GM10266 (cell line): Measurements from ENCODE around the gene CCDC69.
A peak's percentile ranks its signal among the peaks of the same experiment; 100 is the strongest.

Experiments used
- DNase-seq: peaks from one replicate; pipeline ENCODE4 v3.0.0; 2012; ENCODE audit errors: extremely low spot score
- TF ChIP-seq, protein P1 (sequence below): IDR thresholded peaks from 2 replicates; pipeline ENCODE4 v1.5.1; 2012; ENCODE audit warnings: mild to moderate bottlenecking, low read depth; ENCODE audit not compliant: control insufficient read depth, insufficient read depth; ENCODE audit errors: missing control alignments

CCDC69 gene

DNA sequence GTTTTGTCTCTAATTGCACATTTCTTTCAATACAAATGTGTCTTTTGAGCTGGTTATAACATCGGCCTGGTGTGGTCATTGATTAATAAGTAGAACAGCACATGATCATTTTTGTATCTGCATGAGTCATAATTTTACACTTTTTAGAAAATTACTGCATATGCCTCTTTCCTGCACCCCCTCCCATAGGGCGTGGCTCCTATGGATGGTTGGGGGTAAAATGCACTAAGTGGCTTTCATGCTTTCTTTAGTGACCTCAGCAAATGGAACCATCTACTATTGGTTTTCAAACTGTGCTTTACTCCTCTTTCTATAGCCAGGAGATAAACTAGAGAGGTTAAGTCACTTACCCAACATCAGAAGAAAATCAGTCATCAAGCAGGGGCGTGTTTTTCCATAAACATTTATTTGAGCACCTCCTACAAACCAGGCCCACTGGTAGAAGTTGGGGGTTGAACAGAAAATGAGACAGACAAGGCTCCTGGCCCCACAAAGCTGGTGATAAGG is 70.1 kb downstream of the CCDC69 start:
- TF ChIP-seq, protein P1, sequence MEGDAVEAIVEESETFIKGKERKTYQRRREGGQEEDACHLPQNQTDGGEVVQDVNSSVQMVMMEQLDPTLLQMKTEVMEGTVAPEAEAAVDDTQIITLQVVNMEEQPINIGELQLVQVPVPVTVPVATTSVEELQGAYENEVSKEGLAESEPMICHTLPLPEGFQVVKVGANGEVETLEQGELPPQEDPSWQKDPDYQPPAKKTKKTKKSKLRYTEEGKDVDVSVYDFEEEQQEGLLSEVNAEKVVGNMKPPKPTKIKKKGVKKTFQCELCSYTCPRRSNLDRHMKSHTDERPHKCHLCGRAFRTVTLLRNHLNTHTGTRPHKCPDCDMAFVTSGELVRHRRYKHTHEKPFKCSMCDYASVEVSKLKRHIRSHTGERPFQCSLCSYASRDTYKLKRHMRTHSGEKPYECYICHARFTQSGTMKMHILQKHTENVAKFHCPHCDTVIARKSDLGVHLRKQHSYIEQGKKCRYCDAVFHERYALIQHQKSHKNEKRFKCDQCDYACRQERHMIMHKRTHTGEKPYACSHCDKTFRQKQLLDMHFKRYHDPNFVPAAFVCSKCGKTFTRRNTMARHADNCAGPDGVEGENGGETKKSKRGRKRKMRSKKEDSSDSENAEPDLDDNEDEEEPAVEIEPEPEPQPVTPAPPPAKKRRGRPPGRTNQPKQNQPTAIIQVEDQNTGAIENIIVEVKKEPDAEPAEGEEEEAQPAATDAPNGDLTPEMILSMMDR, result no peak
- peak; percentile 53 for DNase-seq

DNA sequence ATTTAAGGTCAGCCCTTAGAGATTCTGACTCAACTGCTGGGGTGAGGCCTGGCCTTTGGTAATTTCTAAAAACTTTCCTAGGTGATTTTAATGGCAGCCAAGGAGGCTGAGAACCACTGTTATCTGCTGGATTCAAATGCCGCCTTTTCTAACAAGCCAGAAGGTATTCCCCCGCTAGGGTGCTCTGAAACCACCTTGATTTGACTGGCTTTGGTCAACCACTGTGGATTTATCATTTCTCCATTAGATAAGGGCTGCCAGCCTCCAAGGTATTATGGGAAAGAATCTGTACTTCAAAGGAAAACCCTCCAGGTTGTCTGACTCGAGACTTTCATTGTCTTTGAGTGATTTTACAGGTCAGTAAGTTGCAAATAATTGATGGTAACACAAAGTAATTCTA is 70.6 kb downstream of the CCDC69 start:
- TF ChIP-seq, protein P1, result no peak
- DNase-seq, result no peak

DNA sequence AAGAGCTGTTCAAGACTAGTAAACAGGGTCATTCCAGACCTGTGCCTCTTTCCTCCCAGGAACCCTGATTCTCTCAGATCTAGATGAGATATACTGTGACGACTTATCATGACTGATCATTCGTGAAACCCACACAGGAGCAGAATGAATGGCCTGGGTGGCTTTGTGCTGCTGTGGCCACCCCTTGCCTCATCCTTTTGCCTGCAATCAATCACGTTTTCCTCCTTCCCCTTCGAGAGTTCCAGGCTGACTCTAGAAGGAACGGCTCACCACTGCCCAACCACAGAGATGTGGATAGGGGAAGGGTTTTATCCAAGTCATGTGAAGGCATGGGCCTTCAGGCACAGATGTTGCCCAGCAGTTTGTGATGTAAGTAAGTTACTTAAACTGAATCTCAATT is 72.1 kb downstream of the CCDC69 start:
- TF ChIP-seq, protein P1, result no peak
- DNase-seq, result peak; percentile 60

DNA sequence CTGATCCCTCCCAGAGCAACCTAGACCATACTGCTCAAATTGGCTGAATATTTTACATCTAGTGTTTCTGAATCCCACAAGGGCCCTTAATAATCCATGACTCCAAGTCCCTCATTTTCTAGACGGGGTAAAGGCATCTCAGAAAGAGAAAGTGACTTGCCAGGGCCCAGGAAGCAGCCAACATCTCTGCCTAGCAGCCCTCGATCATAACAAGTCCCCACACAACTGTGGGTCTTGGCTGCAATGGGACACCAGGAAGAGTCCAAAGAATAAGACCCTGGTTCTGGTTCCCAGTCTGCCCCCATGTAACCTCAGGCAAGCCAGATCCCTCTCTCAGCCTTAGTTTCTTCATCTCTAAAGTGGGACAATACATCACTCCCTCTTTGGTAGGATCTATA is 72.6 kb downstream of the CCDC69 start:
- TF ChIP-seq, protein P1, result no peak
- DNase-seq, result no peak

DNA sequence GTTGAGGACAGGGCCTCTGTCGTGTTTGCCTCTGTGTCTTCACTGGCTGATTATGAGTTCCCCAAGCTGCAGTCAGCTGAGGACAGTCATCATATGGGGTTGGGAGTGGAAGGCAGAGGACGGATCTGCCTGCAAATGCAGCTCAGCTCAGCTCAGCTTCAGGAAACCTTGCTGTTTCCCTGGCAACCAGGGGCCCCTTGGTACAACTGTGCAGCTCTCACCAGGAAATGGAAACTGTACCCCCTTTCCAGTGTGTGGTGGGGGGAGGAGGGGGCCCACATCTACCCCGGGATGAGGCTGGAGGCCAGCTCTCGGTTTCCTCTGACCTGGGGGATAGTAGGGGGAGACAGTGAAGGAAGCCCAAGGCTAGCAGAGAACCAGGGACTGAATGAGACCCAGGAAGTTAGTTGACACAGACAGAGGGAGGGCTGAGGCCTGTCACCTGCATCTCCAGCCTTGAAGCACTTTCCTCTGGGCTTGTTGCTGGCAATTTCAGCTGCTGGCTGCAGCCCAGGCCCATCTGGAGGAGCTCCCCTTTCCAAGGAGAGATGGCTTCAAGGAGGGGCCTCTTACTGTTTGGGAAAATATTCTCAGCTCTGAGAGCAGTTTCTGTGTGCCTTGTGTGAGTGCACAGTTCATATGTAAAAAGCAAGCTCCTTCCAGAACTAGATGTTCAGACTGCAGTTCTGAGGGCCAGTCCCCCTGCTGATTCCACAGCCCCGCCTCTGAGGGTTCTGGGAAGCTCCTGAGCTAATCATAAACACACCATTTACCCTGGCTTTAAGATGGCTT is 73.2 kb downstream of the CCDC69 start:
- peak; percentile 45 for DNase-seq
- TF ChIP-seq, protein P1, result no peak

DNA sequence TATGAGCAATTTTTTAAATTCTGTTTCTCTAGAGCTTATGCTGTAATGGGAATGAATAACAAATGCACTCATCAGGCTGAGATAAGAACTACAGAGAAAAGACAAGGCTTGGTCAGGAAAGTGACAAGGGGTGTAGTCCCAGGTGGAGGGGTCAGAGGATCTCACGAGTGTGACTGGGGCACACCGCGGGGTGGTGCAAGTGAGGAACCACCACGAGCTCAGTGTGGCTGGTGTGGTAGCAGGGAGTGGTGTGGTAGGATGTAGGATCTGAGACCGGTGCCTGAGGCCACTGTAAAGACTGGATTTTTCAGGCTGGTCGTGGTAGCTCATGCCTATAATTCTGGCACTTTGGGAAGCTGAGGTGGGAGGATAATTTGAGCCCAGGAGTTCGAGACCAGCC is 75.3 kb downstream of the CCDC69 start:
- DNase-seq, result no peak
- TF ChIP-seq, protein P1, result no peak

DNA sequence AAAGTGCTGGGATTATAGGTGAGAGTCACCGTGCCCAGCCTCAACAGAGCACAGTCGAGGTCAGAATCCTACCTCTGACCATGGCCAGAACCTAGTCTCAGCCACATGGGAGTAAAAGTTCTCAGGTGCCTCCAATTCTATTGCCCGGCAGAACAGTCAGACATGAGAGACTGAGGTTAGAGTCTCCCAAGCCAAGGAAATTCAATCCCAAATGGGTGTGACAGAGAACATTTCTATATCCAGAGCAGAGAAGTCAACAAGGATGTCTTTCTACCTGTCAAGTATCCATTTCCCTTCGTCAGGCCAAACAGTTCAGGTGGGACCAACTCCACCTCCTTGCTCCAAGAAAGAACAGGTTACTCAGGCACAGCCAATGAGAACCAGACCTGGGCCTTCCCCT is 76.9 kb downstream of the CCDC69 start:
- DNase-seq, result no peak
- TF ChIP-seq, protein P1, result no peak
